Stimulated activated CD8-positive, alpha-beta memory T cell treated with anti-CD3 and anti-CD28 coated beads, Interleukin-7, amount 100 ng/mL, for 24 hours (primary cell): ENCODE results near the gene KCTD4.

Source experiments
- DNase-seq: peaks from one replicate; pipeline ENCODE4 v3.0.0-alpha.2; 2020; ENCODE audit warnings: low read depth

KCTD4 gene

GRCh38 chr13:45174478-45174877 is 26.4 kb downstream of the KCTD4 start:
- no peak for DNase-seq

GRCh38 chr13:45168555-45168930 is 32.3 kb downstream of the KCTD4 start:
- no peak for DNase-seq

GRCh38 chr13:45167611-45168554 is 33.0 kb downstream of the KCTD4 start:
- DNase-seq: no peak

GRCh38 chr13:45166858-45167257 is 34.0 kb downstream of the KCTD4 start:
- DNase-seq: no peak

- no peak for DNase-seq
Measured at GRCh38 chr13:45162821-45163220, 38.0 kb downstream of the KCTD4 start.

GRCh38 chr13:45162194-45162593 is 38.7 kb downstream of the KCTD4 start:
- DNase-seq: no peak

- no peak for DNase-seq
Measured at GRCh38 chr13:45156565-45157361, 44.1 kb downstream of the KCTD4 start.

- DNase-seq: no peak
Measured at GRCh38 chr13:45149964-45150363, 50.9 kb downstream of the KCTD4 start.

GRCh38 chr13:45143346-45143751 is 57.5 kb downstream of the KCTD4 start:
- DNase-seq: no peak
